Stimulated activated CD4-positive, alpha-beta T cell treated with anti-CD3 and anti-CD28 coated beads, TNF-alpha, amount 100 ng/mL, for 24 hours (primary cell): Measurements from ENCODE around the gene RAC3.

Experiments
- DNase-seq, 3 experiments: peaks; one replicate each; pipeline ENCODE4 v3.0.0-alpha.2; 2020; ENCODE audit warnings: low read depth in 3 of 3

Gene RAC3

DNA sequence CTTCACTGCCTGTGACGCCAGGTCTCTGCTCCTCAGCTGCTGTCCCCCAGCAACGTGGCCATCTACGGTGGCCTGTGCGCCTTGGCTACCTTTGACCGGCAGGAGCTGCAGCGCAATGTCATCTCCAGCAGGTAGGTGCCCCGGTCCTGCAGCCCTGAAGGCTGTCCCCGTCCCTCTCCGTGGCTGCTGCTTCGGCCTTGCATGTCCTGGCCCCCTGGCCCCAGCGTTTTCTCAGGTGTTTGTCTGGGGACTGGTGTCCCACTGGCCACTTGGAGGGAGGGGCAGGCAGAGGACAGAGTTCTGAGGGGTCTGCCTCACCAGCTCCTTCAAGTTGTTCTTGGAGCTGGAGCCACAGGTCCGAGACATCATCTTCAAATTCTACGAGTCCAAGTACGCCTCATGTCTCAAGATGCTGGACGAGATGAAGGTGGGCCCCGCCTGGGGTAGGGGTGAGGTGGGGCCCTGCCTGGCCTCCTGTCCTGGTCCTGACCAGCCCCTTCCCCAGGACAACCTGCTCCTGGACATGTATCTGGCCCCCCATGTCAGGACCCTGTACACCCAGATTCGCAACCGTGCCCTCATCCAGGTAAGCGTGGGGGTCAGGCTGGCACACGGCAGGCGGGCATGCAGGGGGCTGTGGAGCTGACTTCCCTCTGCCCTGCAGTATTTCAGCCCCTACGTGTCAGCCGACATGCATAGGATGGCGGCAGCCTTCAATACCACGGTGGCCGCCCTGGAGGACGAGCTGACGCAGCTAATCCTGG, 24.7 kb downstream of the RAC3 start:
- no peak for DNase-seq

DNA sequence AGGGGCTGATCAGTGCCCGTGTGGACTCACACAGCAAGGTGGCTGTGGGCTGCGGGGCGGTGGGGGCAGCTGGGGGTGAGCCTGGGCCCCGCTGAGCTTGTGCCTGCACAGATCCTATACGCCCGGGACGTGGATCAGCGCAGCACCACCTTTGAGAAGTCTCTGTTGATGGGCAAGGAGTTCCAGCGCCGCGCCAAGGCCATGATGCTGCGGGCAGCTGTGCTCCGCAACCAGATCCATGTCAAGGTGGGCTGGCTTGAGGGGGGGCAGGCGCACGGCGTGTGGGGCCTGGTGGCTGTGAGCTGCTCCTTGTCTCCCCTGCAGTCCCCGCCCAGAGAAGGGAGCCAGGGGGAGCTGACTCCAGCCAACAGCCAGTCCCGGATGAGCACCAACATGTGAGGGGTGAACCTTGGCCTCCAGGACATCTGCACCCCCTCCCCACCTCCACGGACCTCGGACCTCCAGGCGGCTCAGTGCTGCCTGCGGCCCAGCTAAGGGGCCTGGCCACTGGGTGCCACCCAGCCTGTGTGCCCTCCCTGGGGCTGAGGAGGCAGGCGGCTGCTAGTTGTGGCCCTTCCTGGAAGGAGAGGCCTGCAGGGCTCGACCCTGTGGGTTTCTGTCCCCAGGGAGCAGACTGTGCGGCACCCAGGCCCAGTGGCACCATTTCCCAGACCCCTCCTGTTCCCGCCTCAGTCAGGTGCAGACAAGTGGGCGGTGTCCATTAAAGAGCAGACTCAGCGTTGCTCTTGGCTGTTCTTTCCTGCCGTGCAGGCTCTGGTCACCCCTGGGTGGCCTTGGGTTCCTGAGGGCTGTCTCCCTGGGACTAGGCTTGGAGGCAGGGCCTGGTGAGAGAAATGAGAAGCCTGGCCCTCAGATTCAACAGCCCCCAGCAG, 25.5 kb downstream of the RAC3 start:
- DNase-seq, result no peak

DNA sequence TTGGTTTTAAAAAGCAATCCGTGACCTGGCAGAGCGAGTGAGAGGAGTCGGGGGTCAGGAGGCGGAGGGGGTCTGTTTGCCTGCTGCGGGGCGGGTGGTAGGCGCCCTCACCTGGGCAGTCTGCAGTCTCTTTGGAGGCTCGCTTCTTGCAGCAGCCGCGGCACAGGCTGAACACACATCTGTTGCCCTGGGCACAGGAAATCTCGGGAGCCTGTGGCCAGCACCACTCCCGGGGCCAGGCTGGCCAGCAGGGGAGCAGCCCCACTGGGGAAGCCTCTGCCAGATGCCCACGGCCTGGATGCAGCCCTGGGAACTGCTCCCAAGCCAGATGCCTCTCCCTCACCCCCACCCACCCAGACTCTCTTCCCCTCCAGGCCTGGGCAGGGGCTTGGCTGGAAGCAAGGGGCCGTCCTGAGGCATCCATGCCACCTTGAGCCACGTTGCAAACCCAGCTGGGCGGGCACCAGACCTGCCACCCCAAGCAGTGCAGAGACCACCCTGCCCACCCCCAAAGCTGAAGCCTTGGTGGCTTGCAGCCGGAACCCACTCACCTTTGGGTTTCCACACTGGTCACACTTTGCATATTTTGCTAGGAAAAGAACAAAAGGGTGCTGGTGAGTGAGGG, 26.9 kb downstream of the RAC3 start:
- DNase-seq, result no peak

GRCh38 chr17:82058855-82059249, 27.4 kb downstream of the RAC3 start:
- DNase-seq, result no peak

- DNase-seq, result no peak
These were observed 28.0 kb downstream of the RAC3 start for GRCh38 chr17:82059272-82060000.

GRCh38 chr17:82060001-82060380, 28.5 kb downstream of the RAC3 start:
- DNase-seq, result no peak

DNA sequence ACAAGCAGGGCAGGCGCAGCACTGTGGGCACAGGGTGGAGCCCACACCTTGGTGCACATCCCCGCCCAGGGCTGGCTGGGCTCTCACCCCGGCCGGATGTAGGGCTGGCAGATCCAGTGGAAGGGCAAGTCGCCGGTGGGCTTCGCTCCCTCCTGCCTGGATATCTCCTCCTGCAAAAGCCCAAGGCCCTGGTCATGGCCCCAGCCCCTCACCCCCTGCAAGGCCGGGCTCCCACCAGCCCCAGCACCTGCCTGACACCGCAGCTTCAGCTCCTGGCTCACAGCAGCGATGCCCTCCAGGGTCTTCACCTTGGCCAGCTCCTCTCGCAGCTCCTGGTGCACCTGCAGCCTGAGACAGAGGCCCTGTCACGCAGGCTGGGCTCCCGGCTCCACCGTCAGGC, 29.1 kb downstream of the RAC3 start:
- no peak for DNase-seq

DNA sequence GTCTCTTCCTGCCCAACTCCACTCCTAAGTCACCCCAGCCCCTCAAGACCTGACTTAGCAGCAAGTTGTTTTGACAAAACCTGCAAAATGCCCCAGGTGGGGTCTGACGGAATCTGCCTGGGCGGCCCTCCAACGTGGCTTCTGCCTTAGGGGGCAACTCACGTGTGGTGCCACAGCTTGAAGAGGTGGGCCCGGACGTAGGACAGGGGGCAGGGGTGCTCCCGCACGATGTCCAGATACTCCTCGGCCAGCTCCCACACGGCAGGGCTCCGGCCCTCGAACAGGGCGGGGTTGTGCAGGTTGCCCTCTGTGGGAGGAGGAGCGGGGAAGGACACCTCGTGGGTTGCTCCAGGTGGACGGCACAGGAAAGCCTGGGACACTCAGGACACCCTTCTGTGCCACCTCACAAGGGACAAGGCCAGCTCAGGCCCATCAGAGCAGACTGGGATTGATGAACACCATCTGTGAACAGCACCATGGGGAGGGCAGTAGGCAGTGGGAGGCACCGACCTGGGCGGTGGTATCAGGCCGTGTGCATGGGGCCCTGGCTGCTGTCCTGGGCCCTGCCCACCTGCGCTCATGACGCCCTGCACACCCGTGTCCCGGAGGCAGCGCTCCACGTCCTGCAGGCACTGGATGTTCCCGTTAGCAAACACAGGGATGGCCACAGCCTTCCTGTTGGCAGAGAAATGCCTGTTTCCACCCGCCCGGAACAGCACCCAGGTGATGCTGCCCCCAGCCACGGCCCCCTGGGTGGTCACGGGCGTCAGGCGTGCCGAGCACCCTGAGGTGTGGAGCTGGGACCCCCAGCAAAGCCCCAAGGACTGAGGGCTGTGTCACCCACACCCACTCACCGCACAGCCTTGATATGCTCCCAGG, 29.8 kb downstream of the RAC3 start:
- DNase-seq, result no peak

DNA sequence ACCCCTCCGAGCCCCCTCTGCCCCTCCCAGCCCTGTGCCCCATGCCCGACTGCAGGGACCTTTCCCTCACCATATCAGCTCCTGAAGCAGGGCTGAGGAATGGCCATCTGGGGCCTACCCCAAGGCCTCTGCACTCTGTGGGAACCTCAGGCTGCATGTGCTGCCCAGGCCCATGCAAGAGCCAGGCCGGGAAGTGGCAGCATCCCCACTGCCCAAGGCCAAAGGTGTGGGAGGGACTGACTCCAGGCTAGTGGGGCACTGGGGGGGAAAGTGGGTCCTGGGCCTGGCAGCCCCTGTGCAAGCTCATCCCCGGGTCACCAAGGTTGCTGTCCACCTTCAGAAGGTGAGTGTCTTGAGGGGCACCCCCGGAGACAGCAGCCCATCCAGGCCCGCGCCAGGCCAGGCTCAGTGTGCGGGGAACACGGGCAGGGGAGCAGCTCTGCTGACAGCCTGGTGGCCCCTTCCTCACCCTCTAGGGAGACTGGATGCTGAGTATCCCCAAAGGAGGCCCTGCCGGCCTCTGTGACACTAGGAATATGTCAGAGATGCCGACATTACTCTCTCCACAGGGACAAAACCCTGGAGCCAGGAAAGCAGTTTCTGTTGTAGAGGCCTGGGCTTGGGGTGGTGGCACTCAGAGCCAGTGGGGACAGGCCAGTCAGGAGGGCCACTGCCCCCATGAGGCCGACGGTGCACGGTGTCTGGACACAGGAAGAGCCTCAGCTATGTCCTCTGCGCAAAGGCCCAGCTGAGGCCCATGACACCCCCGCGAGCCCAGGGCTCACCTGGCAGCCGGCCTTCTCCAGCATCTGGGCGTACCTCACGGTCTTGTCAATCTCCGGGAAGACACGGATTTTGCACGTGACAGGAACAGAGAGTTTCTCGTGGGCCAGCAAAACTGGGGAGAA, 30.9 kb downstream of the RAC3 start:
- no peak for DNase-seq

DNA sequence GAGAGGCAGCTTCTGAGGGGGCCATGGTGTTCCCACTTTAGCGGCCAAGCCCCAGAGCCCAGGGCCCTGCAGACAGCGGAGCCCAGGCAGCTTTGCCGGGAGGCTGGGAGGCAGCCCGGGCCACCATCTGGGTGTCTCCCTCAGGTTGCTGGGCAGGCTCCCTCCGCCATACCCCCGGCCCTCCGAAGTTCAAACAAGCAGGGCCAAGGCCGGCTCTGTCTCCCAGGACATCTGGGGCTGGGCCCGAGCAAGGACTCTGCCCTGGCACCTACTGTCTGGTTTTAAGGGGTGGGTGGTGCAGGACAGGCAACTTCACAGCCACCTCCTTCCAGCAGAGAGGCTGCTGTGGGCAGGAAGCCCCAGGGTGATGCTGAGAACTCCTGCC, 31.5 kb downstream of the RAC3 start:
- DNase-seq, result no peak

DNA sequence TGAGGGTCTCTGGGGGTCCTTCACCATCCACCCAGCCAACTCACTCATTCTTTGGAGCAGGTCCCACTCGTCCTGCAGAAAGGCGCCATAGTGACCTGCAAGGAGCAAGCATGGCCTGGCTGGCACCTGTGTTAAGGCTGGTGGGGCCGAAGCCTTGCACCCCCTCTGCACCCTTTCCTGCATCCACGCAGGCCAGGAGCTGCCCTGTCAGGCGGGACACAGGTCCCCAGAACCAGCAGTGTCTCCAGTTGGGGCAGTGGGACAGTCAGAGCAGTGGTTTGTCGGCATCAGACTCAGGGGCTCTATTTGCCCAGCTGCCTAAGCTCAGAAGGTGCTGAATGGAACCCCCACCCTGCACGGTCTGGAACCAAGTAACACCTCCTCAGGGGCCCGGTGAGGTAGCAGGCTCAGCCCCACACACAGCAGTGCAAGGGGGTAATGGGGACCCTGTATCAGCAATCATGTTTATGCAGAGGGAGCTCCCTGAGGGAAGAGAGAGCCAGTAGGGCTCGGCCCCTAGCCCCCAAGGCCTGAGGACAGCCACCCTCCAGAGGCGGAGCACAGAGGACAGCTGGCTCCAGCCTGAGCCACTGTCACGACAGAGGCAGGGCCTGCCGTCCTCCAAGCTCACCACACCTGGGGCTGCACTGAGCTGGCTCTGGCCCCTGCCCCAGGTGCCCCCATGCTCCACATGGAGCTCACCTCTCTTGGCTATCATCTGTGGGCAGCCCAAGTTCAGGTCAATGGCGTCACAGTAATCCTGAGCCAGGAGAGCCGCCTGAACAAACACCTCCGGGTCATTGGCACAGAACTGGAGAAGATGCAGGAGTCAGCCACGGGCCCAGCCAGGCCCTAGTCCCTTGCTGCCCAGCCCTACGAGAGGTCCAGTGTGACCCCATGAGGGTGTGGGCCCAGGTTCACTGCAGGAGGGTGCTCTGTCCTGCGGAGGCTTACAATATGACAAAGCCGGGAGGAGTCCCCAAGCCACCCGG, 32.2 kb downstream of the RAC3 start:
- DNase-seq, result no peak

GRCh38 chr17:82064433-82065192, 33.1 kb downstream of the RAC3 start:
- no peak for DNase-seq

DNA sequence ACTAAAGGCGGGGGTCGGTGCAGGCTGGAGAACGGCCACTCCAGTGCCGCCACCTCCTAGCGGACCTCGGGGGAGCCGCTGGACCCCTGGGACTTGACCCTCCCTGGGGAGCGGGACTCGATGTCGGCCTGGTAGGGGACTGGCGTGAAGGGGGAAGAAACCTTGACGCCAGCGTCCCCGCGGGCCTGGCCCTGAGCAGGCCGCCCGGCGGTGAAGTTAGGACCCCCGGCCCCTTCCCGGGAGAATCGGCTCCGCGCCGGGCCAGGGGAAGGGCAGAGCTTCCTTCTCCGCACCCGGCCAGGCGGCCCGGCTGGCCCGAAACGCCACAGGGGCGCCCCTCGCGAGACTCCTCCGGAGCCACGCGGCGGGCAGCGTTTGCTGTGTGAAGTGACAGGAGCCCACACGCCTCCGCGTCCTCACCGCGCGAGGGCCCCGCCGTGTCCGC, 33.7 kb downstream of the RAC3 start:
- DNase-seq, result no peak

- peak; percentile 51 to 60 (median 53) for DNase-seq
These were observed 34.3 kb downstream of the RAC3 start, which contains the start of gene DUS1L for GRCh38 chr17:82065638-82066303. DUS1L (minus strand) TSS chr17:82065804; CDS start chr17:82065059, 745 bp downstream.

- DNase-seq, result no peak
These were observed 39.1 kb downstream of the RAC3 start for GRCh38 chr17:82070611-82071010.

DNA sequence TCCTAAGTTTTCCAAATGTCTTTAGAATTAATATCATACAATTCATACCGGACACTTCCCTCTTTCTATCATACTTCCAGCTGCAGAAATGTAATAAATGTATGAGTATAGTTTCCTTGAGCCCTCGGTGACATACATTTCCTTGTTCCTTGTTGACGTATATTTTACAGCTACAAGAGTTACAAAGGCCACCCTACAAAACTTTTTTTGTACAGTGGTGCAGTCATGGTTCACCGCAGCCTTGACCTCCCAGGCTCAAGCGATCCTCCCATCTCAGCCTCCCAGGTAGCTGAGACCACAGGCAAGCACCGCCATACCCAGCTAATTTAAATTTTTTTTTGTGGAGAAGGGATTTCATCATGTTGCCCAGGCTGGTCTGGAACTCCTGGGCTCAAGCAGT, 41.3 kb downstream of the RAC3 start:
- no peak for DNase-seq

DNA sequence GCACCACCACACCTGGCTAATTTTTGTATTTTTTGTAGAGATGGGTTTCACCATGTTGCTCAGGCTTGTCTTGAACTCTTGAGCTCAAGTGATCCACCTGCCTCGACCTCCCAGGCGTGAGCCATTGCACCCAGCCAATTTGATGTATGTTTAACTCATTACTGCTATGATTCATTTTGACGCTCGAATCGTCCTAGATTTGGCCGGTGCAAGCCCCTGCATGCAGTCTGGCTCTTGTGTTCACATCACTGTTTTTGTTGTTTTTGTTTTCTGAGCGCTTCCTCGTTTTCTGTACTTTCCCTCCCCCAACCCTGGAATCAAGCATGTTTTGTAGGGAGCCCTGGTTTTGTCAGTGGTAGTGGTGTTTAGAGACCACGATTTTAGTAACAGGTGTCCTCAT, 42.0 kb downstream of the RAC3 start:
- no peak for DNase-seq
